ENCODE measurements around the gene FMN1.

DNA sequence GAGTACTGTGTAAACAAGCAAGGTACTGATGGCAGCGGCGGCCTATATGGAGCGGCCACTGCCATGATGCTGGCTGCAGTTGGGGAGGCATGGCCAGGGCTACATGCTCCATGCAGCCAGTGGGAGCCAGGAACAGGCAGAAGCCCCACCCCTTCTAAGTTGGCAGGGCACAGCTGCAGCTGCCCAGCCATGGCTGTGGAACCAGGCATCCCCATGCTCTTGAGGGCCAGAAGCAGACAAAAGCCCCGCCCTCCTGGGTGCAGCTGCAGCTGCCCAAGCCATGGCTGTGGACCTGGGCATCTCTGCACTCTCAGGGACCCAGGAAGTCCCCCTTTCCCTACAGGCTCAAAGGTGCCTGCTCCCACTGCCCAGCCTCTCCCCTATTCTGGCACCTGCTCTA, 150.9 kb downstream of the FMN1 start:
- TF ChIP-seq POLR2A (IDR thresholded peaks at IDR 0.05) (no peak), POLR2AphosphoS5 (IDR thresholded peaks at IDR 0.05) (no peak)
- TF ChIP-seq, protein P1, sequence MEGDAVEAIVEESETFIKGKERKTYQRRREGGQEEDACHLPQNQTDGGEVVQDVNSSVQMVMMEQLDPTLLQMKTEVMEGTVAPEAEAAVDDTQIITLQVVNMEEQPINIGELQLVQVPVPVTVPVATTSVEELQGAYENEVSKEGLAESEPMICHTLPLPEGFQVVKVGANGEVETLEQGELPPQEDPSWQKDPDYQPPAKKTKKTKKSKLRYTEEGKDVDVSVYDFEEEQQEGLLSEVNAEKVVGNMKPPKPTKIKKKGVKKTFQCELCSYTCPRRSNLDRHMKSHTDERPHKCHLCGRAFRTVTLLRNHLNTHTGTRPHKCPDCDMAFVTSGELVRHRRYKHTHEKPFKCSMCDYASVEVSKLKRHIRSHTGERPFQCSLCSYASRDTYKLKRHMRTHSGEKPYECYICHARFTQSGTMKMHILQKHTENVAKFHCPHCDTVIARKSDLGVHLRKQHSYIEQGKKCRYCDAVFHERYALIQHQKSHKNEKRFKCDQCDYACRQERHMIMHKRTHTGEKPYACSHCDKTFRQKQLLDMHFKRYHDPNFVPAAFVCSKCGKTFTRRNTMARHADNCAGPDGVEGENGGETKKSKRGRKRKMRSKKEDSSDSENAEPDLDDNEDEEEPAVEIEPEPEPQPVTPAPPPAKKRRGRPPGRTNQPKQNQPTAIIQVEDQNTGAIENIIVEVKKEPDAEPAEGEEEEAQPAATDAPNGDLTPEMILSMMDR (IDR thresholded peaks at IDR 0.05), result no peak
